Stimulated activated CD4-positive, alpha-beta T cell treated with anti-CD3 and anti-CD28 coated beads, Interleukin-2, amount 100 ng/mL, for 4 hours (primary cell): Measurements from ENCODE around the gene RABIF.
"Not testable (repeated sequence)": the region's sequence is repeated elsewhere in the genome, so short reads cannot be mapped to it uniquely, and the experiment has no call there.

Experiments
- DNase-seq: peaks from one replicate; pipeline ENCODE4 v3.0.0-alpha.2; 2020; ENCODE audit warnings: low read depth

The RABIF gene

DNA sequence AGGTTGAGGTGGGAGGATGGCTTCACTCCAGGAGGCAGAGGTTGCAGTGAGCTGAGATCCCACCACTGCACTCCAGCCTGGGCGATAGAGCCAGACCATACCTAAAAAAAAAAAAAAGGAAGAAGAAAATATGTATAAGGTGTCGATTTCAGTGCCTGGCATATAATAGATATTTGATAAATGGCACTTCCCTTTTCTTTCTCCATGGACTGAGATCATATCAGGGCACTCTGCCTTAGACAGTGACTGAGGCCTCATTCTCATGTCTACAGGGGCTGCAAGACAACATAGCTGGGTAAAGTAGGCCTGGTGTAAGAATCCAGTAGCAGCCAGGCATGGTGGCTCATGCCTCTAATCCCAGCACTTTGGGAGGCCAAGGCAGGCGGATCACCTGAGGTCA is 57.0 kb downstream of the RABIF start:
- DNase-seq: no peak

DNA sequence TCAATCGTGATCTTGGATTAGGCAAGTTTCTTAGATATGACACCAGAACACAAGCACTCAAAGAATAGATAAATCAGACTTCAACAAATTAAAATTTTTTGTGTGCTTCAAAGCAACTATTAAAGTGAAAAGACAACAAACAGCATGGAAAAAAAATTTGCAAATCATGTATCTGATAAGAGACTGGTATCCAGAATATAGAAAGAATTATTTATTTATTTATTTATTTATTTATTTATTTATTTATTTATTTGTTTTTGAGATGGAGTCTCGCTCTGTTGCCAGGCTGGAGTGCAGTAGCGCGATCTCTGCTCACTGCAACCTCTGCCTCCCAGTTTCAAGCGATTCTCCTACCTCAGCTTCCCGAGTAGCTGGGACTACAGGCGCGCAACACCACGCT is 59.7 kb downstream of the RABIF start:
- not testable (repeated sequence) for DNase-seq
